ENCODE results near the gene TBCE.
A peak's percentile ranks its signal among the peaks of the same experiment; 100 is the strongest.

Gene TBCE

GRCh38 chr1:235329139-235329902 lies 37.9 kb upstream of the TBCE start:
- Histone ChIP-seq H3K9ac (ENCODE audit: low read length) (peak overlapping the region; percentile 88), H3K36me3 (ENCODE audit: control insufficient read depth, low read depth, low read length) (peaks cover 5% of the 10 kb centered on the region), H3K4me1 (ENCODE audit: control insufficient read depth, low read depth, low read length) (peaks cover 28% of the 10 kb centered on the region), H3K4me3 (ENCODE audit: low read length) (peak overlapping the region; percentile 83), H3K27ac (ENCODE audit: low read length) (peak overlapping the region; percentile 62), H3K27me3 (ENCODE audit: control insufficient read depth, insufficient read depth, low read length) (no peaks in the 10 kb centered on the region), H3K9me3 (ENCODE audit: control insufficient read depth, low read depth, low read length) (no peaks in the 10 kb centered on the region)

GRCh38 chr1:235330918-235331285 lies 36.3 kb upstream of the TBCE start:
- Histone ChIP-seq H3K4me3 (ENCODE audit: low read length) (peak overlapping the region; percentile 83), H3K9me3 (ENCODE audit: control insufficient read depth, low read depth, low read length) (no peaks in the 10 kb centered on the region), H3K36me3 (ENCODE audit: control insufficient read depth, low read depth, low read length) (peaks cover 9% of the 10 kb centered on the region), H3K27me3 (ENCODE audit: control insufficient read depth, insufficient read depth, low read length) (no peaks in the 10 kb centered on the region), H3K9ac (ENCODE audit: low read length) (no peak overlapping the region), H3K27ac (ENCODE audit: low read length) (no peak overlapping the region), H3K4me1 (ENCODE audit: control insufficient read depth, low read depth, low read length) (peaks cover 20% of the 10 kb centered on the region)

- H3K4me1 ChIP-seq (ENCODE audit: control insufficient read depth, low read depth, low read length): peaks cover 15% of the 10 kb centered on the region
- H3K27ac ChIP-seq (ENCODE audit: low read length): no peak overlapping the region
- peak overlapping the region; percentile 10 for H3K9ac ChIP-seq (ENCODE audit: low read length)
- H3K36me3 ChIP-seq (ENCODE audit: control insufficient read depth, low read depth, low read length): peaks cover 13% of the 10 kb centered on the region
- H3K27me3 ChIP-seq (ENCODE audit: control insufficient read depth, insufficient read depth, low read length): no peaks in the 10 kb centered on the region
- peak overlapping the region; percentile 83 for H3K4me3 ChIP-seq (ENCODE audit: low read length)
- no peaks in the 10 kb centered on the region for H3K9me3 ChIP-seq (ENCODE audit: control insufficient read depth, low read depth, low read length)
These were observed 35.8 kb upstream of the TBCE start for GRCh38 chr1:235331401-235331800.

GRCh38 chr1:235336903-235337302 lies 30.3 kb upstream of the TBCE start:
- Histone ChIP-seq H3K4me1 (ENCODE audit: control insufficient read depth, low read depth, low read length) (no peaks in the 10 kb centered on the region), H3K4me3 (ENCODE audit: low read length) (no peak overlapping the region), H3K36me3 (ENCODE audit: control insufficient read depth, low read depth, low read length) (peaks cover 28% of the 10 kb centered on the region), H3K27ac (ENCODE audit: low read length) (no peak overlapping the region), H3K27me3 (ENCODE audit: control insufficient read depth, insufficient read depth, low read length) (no peaks in the 10 kb centered on the region), H3K9ac (ENCODE audit: low read length) (no peak overlapping the region), H3K9me3 (ENCODE audit: control insufficient read depth, low read depth, low read length) (no peaks in the 10 kb centered on the region)

GRCh38 chr1:235339746-235340145 lies 27.5 kb upstream of the TBCE start:
- no peaks in the 10 kb centered on the region for H3K9me3 ChIP-seq (ENCODE audit: control insufficient read depth, low read depth, low read length)
- no peaks in the 10 kb centered on the region for H3K4me1 ChIP-seq (ENCODE audit: control insufficient read depth, low read depth, low read length)
- no peaks in the 10 kb centered on the region for H3K27me3 ChIP-seq (ENCODE audit: control insufficient read depth, insufficient read depth, low read length)
- H3K4me3 ChIP-seq (ENCODE audit: low read length): no peak overlapping the region
- H3K9ac ChIP-seq (ENCODE audit: low read length): no peak overlapping the region
- peaks cover 40% of the 10 kb centered on the region for H3K36me3 ChIP-seq (ENCODE audit: control insufficient read depth, low read depth, low read length)
- no peak overlapping the region for H3K27ac ChIP-seq (ENCODE audit: low read length)

- Histone ChIP-seq H3K27me3 (ENCODE audit: control insufficient read depth, insufficient read depth, low read length) (no peaks in the 10 kb centered on the region), H3K9ac (ENCODE audit: low read length) (no peak overlapping the region), H3K36me3 (ENCODE audit: control insufficient read depth, low read depth, low read length) (peaks cover 27% of the 10 kb centered on the region), H3K4me3 (ENCODE audit: low read length) (no peak overlapping the region), H3K4me1 (ENCODE audit: control insufficient read depth, low read depth, low read length) (no peaks in the 10 kb centered on the region), H3K27ac (ENCODE audit: low read length) (no peak overlapping the region), H3K9me3 (ENCODE audit: control insufficient read depth, low read depth, low read length) (no peaks in the 10 kb centered on the region)
These were observed 25.9 kb upstream of the TBCE start for GRCh38 chr1:235341334-235341733.

GRCh38 chr1:235342039-235342438 lies 25.2 kb upstream of the TBCE start:
- no peaks in the 10 kb centered on the region for H3K27me3 ChIP-seq (ENCODE audit: control insufficient read depth, insufficient read depth, low read length)
- peaks cover 20% of the 10 kb centered on the region for H3K36me3 ChIP-seq (ENCODE audit: control insufficient read depth, low read depth, low read length)
- no peak overlapping the region for H3K27ac ChIP-seq (ENCODE audit: low read length)
- H3K9ac ChIP-seq (ENCODE audit: low read length): no peak overlapping the region
- H3K4me1 ChIP-seq (ENCODE audit: control insufficient read depth, low read depth, low read length): no peaks in the 10 kb centered on the region
- H3K9me3 ChIP-seq (ENCODE audit: control insufficient read depth, low read depth, low read length): no peaks in the 10 kb centered on the region
- H3K4me3 ChIP-seq (ENCODE audit: low read length): no peak overlapping the region

- Histone ChIP-seq H3K9ac (ENCODE audit: low read length) (no peak overlapping the region), H3K36me3 (ENCODE audit: control insufficient read depth, low read depth, low read length) (peaks cover 17% of the 10 kb centered on the region), H3K9me3 (ENCODE audit: control insufficient read depth, low read depth, low read length) (no peaks in the 10 kb centered on the region), H3K27me3 (ENCODE audit: control insufficient read depth, insufficient read depth, low read length) (no peaks in the 10 kb centered on the region), H3K4me3 (ENCODE audit: low read length) (no peak overlapping the region), H3K4me1 (ENCODE audit: control insufficient read depth, low read depth, low read length) (no peaks in the 10 kb centered on the region), H3K27ac (ENCODE audit: low read length) (no peak overlapping the region)
These were observed 24.8 kb upstream of the TBCE start for GRCh38 chr1:235342471-235342870.

- no peaks in the 10 kb centered on the region for H3K4me1 ChIP-seq (ENCODE audit: control insufficient read depth, low read depth, low read length)
- H3K9me3 ChIP-seq (ENCODE audit: control insufficient read depth, low read depth, low read length): no peaks in the 10 kb centered on the region
- no peak overlapping the region for H3K27ac ChIP-seq (ENCODE audit: low read length)
- no peak overlapping the region for H3K9ac ChIP-seq (ENCODE audit: low read length)
- no peak overlapping the region for H3K4me3 ChIP-seq (ENCODE audit: low read length)
- H3K27me3 ChIP-seq (ENCODE audit: control insufficient read depth, insufficient read depth, low read length): no peaks in the 10 kb centered on the region
- peaks cover 13% of the 10 kb centered on the region for H3K36me3 ChIP-seq (ENCODE audit: control insufficient read depth, low read depth, low read length)
These were observed 23.5 kb upstream of the TBCE start for GRCh38 chr1:235343726-235344125.

GRCh38 chr1:235351441-235351840 lies 15.8 kb upstream of the TBCE start:
- Histone ChIP-seq H3K9ac (ENCODE audit: low read length) (no peak overlapping the region), H3K36me3 (ENCODE audit: control insufficient read depth, low read depth, low read length) (no peaks in the 10 kb centered on the region), H3K4me1 (ENCODE audit: control insufficient read depth, low read depth, low read length) (no peaks in the 10 kb centered on the region), H3K27ac (ENCODE audit: low read length) (no peak overlapping the region), H3K4me3 (ENCODE audit: low read length) (no peak overlapping the region), H3K27me3 (ENCODE audit: control insufficient read depth, insufficient read depth, low read length) (no peaks in the 10 kb centered on the region), H3K9me3 (ENCODE audit: control insufficient read depth, low read depth, low read length) (no peaks in the 10 kb centered on the region)

GRCh38 chr1:235351898-235352297 lies 15.3 kb upstream of the TBCE start:
- no peak overlapping the region for H3K4me3 ChIP-seq (ENCODE audit: low read length)
- H3K27ac ChIP-seq (ENCODE audit: low read length): no peak overlapping the region
- H3K27me3 ChIP-seq (ENCODE audit: control insufficient read depth, insufficient read depth, low read length): no peaks in the 10 kb centered on the region
- H3K9ac ChIP-seq (ENCODE audit: low read length): no peak overlapping the region
- H3K9me3 ChIP-seq (ENCODE audit: control insufficient read depth, low read depth, low read length): no peaks in the 10 kb centered on the region
- H3K4me1 ChIP-seq (ENCODE audit: control insufficient read depth, low read depth, low read length): no peaks in the 10 kb centered on the region
- no peaks in the 10 kb centered on the region for H3K36me3 ChIP-seq (ENCODE audit: control insufficient read depth, low read depth, low read length)

All from iPS-18a (cell line).